IPS-NIHi11 (cell line): ENCODE data around the gene ATP6V0C.

ENCODE experiments used
- DNase-seq: peaks from one replicate; pipeline ENCODE4 v3.0.0; 2012; ENCODE audit warnings: mixed read lengths, low spot score

ATP6V0C gene

DNA sequence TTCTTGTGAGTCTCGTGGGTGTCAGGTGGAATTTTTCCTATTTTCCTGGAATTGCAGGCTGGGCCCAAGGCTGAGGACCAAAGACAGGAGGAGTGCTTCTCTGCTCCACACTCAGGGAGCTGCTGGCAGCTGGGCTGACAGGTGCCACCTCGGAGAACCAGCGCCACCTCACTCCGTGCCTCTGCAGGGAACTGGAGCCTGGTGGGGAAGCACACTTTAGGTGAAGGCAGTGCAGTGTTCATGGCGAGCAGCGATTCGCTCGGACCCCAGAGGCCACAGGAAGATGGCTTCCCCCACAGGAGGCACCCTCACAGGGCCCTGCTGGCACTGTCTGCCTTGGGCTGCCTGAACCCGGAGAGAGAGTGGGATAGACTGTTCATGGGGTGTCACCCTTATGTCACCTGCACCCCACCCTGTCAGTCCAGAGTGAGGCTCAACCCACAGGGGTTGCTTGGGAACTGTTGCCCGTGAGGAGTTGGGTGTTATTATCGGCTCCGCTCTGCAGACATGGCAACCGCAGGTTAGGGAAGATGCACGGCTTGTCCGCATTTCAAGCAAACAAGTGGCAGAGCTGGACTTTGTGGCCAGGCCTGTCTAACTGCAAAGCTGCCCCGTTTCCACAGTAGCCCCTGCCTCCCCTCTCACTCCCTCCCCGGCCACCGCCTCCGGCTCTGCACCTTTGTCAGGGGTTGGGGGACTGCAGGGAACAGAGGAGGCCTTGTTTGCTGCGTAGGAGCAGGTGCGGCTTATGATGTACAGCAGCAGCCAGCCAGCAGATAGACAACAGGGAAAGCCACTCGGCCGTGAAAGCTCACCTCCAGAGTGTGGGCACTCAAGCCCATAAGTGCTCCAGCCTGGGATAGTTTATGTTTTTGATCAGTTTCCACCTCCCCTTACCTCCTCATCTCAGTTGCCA, 23.3 kb upstream of the ATP6V0C start:
- no peak for DNase-seq

DNA sequence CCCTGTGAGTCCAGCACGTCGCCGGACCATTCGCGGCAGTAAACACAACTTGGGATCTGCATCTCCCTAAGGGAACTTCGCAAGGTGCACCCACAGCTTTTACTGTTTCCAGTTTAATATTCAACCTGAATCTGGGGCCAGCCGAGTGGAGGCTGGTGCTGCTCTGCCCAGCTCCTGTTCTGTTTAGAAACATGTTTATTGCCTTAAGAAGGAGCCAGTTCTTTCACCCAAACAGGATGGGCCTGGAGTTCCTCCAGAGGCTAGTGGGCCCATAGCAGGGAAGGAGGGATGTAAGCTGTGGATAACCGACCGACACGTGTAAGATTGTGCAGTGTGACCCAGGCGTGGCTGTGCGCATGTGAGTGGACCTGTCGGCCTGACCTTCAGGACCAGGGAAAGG, 21.5 kb upstream of the ATP6V0C start:
- no peak for DNase-seq

DNA sequence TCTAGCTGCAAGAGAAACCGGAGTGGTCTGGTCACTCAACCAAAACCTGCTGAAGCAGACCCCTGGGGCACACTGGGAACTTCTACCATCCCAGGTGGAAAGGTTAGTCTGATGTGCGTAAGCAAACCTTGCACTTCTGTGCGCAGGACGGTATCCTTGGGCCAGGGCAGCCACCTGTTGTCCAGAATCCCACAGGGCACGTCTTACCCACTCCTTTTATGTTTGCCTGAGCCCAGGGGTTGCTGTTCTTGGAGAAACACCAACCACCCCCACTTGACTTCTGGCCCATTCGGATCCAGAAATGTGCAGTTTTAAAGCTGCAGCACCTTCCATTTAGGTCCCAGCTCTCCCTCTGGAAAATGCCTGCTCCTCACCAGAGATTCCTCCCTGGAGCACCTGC, 20.1 kb upstream of the ATP6V0C start:
- no peak for DNase-seq

DNA sequence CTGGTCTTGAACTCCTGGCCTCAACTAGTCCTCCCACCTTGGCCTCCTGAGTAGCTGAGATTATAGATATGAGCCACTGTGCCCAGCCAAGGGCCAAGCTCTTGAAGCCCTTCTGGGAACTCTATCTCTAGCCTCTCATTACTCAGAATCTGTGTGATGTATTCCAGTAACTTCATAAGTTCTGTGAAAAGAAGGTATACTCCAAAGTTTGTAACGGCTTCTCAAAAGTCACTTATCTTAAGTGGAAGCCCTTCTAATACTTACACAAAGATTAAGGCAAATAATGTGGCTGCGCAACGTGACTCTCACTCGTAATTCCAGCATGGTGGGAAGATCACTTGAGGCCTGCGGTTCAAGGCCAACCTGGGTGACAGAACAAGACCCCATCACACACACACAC, 19.1 kb upstream of the ATP6V0C start:
- no peak for DNase-seq

DNA sequence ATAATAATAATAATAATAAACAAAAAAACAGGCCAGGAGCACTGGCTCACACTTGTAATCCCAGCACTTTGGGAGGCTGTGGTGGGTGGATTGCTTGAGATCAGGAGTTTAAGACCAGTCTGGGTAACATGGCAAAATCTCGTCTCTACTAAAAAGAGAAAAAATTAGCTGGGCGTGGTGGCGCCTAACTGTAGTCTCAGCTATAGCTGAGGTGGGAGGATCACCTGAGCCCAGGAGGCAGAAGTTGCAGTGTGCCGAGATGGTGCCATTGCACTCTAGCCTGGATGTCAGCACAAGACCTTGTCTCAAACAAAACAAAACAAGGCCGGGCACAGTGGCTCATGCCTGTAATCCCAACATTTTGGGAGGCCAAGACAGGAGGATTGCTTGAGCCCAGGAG, 18.7 kb upstream of the ATP6V0C start:
- no peak for DNase-seq

DNA sequence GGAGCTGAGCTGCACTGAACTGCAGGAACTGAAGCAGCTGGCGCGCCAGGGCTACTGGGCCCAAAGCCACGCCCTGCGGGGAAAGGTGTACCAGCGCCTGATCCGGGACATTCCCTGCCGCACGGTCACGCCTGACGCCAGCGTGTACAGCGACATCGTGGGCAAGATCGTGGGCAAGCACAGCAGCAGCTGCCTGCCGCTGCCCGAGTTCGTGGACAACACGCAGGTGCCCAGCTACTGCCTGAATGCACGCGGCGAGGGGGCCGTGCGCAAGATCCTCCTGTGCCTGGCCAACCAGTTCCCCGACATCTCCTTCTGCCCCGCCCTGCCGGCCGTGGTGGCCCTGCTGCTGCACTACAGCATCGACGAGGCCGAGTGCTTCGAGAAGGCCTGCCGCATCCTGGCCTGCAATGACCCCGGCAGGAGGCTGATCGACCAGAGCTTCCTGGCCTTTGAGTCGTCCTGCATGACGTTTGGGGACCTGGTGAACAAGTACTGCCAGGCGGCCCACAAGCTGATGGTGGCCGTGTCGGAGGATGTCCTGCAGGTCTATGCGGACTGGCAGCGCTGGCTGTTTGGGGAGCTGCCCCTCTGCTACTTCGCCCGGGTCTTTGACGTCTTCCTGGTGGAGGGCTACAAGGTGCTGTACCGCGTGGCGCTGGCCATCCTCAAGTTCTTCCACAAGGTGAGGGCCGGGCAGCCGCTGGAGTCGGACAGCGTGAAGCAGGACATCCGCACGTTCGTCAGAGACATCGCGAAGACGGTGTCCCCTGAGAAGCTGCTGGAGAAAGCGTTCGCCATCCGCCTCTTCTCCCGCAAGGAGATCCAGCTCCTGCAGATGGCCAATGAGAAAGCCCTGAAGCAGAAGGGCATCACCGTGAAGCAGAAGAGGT, 17.3 kb upstream of the ATP6V0C start:
- no peak for DNase-seq

DNA sequence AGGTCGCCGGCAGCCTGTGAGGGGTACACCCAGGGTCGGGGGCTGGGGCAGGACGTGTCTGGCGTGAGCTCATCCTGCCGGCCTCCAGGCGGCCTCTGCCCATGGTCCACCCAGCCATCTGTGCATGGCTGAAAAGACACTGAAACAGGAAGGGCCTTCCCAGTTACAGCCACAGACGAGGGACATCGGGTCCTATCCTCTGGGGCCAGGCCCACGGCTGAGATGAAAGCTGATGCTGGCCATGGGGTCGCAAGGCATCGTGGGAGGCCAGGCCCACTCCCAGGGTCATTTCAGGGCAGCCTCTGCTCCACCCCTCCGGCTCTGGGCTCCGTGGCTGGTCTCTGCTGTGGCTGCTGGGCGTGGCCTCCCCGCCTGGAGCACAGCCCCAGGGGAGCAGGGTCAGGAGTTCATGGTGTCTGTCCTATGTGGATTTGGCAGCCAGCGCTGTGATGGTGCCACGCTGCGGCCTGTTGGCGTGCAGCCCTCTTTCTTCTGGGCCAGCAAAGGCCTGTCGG, 16.6 kb upstream of the ATP6V0C start:
- no peak for DNase-seq

DNA sequence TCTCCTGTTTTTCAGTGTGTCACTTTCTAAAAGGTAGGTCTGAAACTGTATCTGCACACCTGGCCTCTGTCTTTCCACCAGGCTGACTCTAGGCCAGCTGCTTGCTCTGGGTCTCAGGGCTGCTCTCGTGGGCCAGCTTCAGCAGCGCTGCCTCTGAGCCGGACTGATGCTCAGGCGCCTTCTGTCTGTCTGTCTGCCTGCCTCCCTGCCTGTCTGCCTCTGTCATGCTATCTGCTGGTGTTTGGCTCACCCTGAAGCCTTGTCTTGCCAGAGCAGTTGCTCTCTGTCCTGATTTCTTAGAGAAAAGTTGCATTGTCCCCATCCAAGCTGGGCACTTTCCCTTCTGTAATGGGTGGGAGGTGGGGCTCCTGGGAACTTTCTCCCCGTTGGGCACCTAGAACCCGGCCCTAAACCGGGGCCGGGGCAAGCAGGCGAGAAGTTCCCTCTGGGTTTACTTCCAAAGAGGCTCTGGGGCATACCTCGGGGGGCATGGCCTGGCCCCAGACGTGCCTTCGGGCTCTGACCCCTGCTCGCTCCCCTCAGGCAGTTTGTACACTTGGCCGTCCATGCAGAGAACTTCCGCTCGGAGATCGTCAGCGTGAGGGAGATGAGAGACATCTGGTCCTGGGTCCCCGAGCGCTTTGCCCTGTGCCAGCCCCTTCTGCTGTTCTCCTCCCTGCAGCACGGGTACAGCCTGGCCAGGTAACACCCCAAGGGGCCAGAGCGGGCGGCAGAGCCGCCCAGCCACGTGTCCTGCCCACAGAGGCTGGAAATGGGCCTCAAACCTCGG, 15.9 kb upstream of the ATP6V0C start:
- DNase-seq = no peak

DNA sequence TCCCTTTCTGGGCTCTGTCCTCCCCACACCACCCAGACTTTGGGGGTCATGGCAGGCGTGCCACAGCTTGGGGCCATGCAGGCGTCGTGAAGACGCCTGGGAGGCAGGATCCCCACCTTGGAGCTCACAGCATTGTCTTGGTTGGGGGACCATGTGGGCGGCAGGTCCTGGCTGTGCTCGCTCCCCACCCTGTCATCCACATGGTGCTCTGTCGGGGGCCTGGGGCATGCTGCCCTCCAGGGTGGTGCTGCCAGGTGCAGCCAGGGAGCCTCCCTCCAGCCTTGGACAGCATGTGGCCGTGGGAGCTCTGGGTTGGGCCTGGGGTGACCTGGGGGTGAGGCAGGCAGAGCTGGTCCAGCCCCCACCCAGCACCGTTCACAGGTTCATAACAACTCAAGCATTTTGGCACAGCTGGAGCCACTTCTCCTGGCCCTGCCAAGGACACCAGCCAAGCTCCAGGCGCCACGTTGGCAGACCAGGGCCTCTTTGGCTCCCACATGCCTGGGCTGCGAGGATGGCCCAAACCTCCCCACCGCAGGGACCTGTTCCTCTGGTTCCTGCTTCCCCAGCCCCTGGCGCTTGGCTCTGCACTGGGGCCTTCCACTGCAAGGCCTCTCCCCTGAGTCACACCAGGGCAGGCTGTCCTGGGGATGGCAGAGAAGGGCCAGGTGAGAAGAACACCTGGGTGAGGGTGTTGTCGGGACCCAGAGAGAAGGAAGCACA, 15.1 kb upstream of the ATP6V0C start:
- DNase-seq = no peak

DNA sequence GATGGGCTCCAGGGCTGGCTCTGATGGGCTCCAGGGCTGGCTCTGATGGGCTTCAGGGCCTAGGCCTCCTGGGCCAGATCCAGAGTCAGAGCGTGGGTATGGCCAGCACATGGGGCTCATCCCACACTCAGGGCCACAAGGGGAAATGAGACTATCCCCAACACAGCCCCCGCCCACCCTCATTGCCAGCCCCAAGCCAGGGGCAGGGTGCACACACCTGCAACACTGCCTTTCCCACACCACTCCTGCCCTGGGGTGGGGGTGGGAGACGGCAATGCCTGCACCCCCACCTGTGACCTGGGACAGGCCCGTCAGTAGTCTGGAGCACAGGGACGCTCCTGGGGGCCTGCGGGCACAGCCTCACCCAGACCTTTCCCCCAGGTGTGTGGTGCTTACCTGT, 14.3 kb upstream of the ATP6V0C start:
- DNase-seq = no peak

DNA sequence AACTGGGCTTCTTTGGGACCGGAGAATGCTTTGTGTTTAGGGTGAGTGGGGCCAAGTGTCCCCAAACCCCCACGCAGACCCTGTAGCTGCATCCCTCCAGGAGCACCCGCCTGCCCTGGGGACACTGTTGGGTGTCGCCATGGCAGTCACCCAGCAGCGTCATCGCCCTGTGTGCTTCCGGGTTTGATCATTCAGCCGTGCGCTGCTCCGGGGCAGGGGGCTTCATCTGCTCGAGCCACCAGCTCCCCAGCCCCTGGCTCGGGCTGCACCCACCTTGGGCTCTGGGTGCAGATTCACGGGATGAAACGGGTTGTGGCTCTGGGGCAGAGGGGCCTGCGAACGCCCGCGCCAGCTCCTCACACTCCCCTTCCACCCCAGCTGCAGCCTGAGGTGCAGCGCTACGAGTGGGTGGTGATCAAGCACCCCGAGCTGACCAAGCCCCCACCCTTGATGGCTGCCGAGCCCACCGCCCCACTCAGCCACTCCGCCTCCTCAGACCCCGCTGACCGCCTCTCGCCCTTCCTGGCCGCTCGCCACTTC, 13.8 kb upstream of the ATP6V0C start:
- no peak for DNase-seq

DNA sequence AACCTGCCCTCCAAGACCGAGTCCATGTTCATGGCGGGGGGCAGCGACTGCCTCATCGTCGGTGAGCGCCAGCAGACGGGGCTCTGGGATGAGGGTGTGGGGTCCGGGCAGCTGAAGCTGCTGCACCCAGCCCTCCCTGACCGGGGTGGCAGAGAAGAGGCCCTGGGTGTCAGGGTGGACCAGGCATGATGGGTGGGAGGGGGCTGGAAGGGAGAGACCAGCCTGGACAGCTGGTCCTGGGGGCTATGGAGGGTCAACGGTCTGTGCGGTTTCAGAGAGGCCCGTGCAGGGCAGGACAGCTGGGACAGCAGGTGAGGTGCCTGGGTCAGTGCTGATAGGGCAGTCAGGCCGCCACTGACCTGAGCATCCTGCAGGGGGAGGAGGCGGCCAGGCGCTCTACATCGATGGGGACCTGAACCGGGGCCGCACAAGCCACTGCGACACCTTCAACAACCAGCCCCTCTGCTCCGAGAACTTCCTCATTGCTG, 13.3 kb upstream of the ATP6V0C start:
- no peak for DNase-seq

DNA sequence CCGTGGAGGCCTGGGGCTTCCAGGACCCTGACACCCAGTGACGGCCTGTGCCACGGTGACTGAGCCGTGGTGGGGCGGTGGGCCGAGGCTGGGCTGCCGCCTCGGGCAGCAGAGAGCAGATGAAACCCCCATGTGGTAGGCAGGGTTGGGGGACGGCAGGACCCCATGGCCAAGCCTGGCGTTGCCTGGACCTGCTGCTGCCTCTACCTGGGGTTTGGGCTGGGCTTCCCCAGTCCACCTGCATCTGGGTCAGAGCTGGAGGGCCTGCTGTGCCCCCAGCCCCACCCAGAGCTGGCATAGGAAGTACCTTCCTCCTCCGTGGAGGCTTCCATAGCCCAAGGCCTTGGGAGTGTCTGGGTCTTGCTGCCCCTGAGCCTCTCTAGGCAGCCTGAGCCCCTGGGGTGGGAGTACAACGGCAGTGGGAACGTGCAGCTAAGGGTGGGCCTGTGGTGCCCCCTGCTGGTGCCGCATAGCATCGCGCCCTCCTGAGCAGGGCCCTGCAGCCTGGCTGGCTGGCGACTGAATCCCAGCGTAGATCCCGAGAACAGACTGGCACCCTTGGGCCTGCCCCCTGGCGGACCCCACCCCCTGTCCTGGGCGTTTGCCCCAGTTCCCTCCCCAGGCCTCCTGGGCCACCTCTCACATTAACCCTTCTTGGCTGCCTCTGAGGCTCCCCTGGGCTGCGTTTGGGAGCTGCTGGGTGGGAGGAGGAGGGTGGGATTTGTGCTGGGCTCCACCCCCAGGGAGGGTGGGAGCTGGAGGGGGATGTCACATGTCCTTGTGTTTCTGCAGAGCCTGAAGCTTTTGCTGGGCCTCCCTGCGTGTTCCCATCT, 12.6 kb upstream of the ATP6V0C start:
- peak; percentile 94 for DNase-seq

DNA sequence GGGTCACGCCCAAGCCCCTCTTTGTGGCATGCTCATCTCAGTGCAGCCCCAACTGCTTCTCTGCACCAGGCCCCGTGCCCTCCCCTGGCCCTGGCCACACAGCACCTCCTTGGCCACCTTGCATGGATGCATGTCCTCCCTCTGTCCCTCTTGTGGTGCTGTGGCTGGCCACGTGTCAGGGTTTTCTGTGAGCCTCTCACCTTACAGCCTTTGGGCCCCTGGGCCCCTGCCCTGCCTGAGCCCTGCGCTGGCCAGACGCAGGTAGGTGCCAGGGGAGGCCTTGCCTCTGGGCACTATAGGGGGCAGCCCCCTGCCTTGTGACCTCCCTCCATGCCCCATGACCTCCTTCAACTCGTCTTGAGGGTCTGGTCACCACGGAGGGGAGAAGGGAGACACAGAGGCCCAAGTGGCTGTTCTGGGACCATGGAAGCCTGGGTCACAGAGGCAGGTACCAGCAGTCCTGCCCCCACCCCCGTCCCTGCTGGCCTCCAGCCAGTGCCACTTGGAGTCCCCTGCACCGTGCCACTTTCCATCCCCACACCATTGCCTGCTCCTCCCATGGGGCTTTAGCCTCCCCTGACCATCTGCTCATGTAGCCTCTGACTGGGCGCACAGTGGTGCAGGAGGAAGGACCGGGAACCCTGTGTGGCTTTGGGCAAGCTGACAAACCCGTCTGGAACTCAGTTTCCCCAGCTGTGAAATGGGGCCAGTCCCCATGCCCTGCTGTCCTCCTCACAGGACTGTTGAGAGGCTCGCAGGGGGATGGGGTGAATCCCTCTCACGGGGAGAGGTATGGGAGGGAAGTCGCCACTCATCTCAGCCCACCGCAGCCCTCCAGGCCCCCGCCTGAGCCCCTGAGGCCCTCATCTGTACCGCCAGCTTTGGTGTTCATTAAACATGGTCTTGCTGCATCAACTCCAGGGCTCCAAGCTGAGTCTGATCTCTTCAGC, 11.5 kb upstream of the ATP6V0C start:
- no peak for DNase-seq

DNA sequence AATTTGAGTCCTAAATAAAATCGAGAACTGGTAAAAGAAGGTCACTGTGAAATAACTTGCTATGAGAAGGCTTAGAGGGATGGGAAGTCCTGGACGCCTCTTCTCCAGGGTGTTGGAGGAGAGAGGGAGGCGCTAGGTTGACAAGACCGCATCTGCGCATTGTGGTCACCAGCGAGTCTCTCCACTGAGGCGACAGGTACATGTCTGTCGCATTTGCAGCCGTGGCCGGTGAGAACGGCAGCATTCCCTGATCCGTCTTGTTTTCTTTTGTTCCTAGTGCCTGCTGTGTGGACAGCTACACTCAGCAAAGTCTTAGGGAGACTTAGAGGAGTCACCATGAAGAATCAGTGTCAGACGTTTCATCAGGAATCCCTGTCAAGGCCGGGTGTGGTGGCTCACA, 8.1 kb upstream of the ATP6V0C start:
- no peak for DNase-seq

DNA sequence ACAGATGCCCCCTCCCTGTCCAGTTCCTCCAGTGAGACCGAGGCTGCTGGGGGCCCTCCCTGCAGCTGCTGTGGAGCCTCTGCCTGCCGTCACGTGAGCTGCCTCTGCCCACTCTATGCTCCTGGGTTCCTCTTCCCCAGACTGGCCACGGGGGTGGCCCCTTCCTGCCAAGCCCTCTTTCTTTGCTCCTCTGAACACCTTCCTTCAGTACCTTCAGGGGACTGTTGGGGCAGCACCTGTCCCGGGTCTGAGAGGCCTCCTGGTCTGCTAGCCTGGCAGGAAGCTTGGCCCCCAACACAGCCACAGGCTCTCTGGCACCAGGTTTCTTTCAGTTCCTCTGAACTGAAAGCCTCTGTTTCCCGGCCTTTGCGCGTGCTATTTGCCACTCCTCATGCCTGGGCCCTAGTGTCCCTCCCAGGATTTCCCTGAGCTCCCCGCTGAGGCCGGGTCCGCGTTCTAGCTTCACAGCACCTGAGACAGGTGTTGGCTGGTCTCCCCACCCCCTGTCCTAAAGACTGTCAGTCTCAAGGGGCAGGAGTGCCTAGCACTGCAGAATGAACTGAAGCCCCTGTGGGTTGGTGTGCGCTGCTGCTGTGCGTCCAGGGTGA, 6.6 kb upstream of the ATP6V0C start:
- DNase-seq = no peak

DNA sequence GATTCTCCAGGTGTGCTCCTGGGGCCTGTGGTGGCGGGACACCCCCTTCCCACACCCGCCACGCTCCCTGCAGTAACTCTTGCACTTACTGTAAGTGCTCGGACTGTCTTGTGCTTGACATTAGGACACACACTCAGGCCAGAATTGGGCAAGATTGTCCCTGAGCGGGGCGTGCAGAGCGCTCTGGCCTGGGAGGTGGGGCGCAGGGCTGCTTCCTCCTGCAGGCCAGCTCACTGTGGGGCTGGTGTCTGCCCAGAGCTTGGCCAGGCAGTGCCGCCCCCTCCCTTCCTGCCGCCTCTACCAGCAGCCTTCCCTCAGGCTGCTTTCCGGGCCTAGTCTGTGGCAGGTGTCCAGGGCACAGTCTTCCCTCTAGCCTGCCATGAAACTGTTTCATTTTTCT, 6.1 kb upstream of the ATP6V0C start:
- no peak for DNase-seq

DNA sequence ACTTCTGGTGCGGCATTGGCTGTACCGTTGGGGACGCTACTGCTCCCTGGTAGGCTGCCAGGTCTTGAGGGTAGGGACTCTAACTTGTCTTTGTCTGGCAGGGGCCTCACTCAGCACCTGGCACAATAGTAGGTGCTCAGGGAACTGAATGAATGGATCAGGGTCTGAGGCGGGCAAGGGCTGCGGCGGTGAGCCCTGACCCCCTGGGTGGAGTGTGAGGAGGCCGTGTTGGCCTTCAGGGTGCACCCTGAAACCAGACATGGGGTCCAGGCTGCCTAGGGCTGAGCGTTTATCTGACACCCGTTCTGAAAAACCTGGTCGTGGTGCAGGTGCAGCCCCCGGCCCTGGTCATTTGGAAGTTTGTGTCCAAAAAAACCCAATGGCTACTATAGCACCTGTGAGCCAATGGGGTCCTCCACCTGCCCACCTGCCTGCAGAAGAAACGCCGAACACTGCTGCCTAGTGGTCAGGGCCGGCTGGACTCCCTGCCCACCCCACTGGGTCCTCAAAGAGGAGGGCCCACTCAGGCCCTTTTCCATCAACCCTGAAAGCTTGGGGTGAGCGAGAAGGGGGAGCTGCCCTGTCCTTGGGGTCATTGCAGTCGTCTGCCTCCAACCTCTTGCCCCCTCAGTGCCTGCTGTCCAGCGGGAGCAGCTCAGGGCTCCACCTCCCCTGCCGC, 4.9 kb upstream of the ATP6V0C start:
- no peak for DNase-seq
